GM23248 (cell line): Measurements from ENCODE around the gene MCFD2.

Experiments
- EZH2 ChIP-seq: fragments of 200-600 bp; sonication (generic); IDR thresholded peaks from 2 replicates; pipeline ENCODE4 v1.6.1; 2018; ENCODE audit warnings: antibody characterized with exemption, mild to moderate bottlenecking; ENCODE audit not compliant: insufficient read depth, poor library complexity, severe bottlenecking
- EZH2phosphoT487 ChIP-seq: fragments of 200-600 bp; sonication (generic); IDR thresholded peaks from 2 replicates; pipeline ENCODE4 v1.6.1; 2018; ENCODE audit warnings: antibody characterized with exemption, moderate library complexity, mild to moderate bottlenecking, low read depth; ENCODE audit not compliant: insufficient read depth

DNA sequence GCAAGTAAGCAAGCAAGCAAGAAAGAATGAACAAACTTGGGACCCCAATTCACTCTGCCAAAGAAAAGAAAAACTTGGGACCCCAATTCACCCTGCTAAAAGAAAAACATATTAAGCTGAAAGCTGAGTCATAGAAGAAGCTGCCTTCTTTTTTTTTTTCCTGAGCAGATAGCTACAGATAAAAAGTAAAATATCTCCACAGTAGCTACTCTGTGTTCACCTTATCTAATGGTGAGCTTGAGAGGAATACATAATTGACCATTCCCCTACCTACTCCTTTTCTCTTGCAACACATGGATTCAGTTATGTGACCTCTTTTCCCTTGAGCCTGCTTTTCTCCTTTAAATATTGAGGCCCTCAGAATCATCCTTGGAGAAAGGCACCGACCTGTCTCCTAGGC is 63.0 kb downstream of the MCFD2 start:
- TF ChIP-seq EZH2, result no peak
- no peak for TF ChIP-seq EZH2phosphoT487
